22Rv1 (cell line): ENCODE results near the gene JAKMIP2.

ENCODE experiments used
- CTCF ChIP-seq: fragments of 450-650 bp; IDR thresholded peaks from 2 replicates; pipeline ENCODE4 v1.5.1; 2017; ENCODE audit warnings: mild to moderate bottlenecking
- ZFX ChIP-seq: fragments of 450-650 bp; IDR thresholded peaks from 2 replicates; pipeline ENCODE4 v1.6.1; 2017; ENCODE audit warnings: antibody characterized with exemption, borderline replicate concordance

DNA sequence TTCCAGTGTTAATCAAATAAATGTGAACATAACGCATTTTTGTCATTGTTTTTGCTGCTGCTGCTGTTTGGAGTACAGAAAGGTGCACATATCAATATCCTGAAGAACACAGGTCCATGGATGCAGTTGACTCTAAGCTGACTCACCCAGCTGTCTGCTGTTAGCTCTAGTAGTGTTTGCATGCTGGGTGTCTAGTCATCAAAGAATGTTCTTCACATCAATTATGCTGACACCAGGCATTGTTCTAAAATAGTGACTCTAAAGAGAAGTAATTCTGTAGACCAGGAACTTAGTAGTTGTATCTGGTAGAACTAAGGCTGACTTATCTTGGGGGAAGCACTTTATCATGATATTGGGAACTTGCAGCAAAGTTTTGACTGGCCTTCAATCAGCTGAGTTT is 217.0 kb downstream of the JAKMIP2 start:
- TF ChIP-seq CTCF, result no peak
- no peak for TF ChIP-seq ZFX
